Liver (tissue), 3 donors: ENCODE measurements around the gene POU1F1.

Source experiments
- CTCF ChIP-seq: fragments of 150-350 bp; IDR thresholded peaks from 2 replicates; pipeline ENCODE4 v1.5.1; 2017; ENCODE audit warnings: improper control_type of control experiment, low read depth, low read length; ENCODE audit not compliant: missing input control
- EGR1 ChIP-seq, 2 donors: IDR thresholded peaks; 2 replicates each; pipeline ENCODE4 v1.6.1; 2016 to 2018; ENCODE audit warnings: antibody characterized with exemption in 2 of 2, low read depth in 2 of 2
- RAD21 ChIP-seq, 2 donors: IDR thresholded peaks; 2 replicates each; pipeline ENCODE4 v1.6.1; 2016; ENCODE audit warnings: antibody characterized with exemption in 2 of 2, mild to moderate bottlenecking in 2 of 2
- SP1 ChIP-seq: IDR thresholded peaks from 2 replicates; pipeline ENCODE4 v1.6.1; 2018; ENCODE audit warnings: antibody characterized with exemption, mild to moderate bottlenecking
- donor health status: healthy.
- donor health status: healthy.

GRCh38 chr3:87268646-87269211, 7.7 kb downstream of the POU1F1 start:
- TF ChIP-seq CTCF (no peak), RAD21 (IDR thresholded peaks at IDR 0.05) (no peak), EGR1 (IDR thresholded peaks at IDR 0.05; ENCODE audit: low read depth in 2 of 2) (no peak), SP1 (no peak)
